ENCODE results near the gene OSBPL10.

GRCh38 chr3:31839144-31839917, 141.7 kb downstream of the OSBPL10 start:
- TF ChIP-seq CTCF (IDR thresholded peaks at IDR 0.05; ENCODE audit: low read depth, low read length) (no peak), EZH2phosphoT487 (IDR thresholded peaks at IDR 0.05; ENCODE audit: low read depth) (no peak)
